ENCODE data around the gene PPIL4. TPM values are rescaled to one million over a fixed set of nuclear protein-coding genes. Genes with fewer than 3 reads are reported as not detected.

Gene PPIL4
- total RNA-seq, 2 experiments from 2014 or later = 51.8 to 53.5 TPM

- CTCF ChIA-PET = interaction anchor here (2.6 kb wide), 1 partner anchor 14 kb away, joined by 12 read pairs; the partner anchor contains the start of gene ZC3H12D
- Histone ChIP-seq H3K27ac (ENCODE audit: low read depth in 1 of 2, low read length in 2 of 2) (no peak overlapping the region), H3K27me3 (ENCODE audit: control insufficient read depth in 1 of 2, insufficient read depth in 2 of 2, low read length in 2 of 2) (no peaks in the 10 kb centered on the region), H3K36me3 (ENCODE audit: insufficient read depth, low read length) (peaks cover 54% of the 10 kb centered on the region), H3K4me1 (ENCODE audit: insufficient read depth, low read length) (peaks cover 95% of the 10 kb centered on the region), H3K4me3 (ENCODE audit: low read length) (no peak overlapping the region), H3K9me3 (ENCODE audit: control insufficient read depth in 1 of 2, insufficient read depth in 1 of 2, low read length in 2 of 2) (no peaks in the 10 kb centered on the region)
- TF ChIP-seq CTCF (IDR thresholded peaks at IDR 0.05) = no peak
- peaks cover 47% of the 10 kb centered on the region for H3K36me3 Mint-ChIP-seq (ENCODE audit: low read depth)
- POLR2A ChIA-PET = interaction anchor here (1.1 kb wide), 1 partner anchor 25 kb away, joined by 3 read pairs; no protein-coding TSS in a partner anchor
- no peaks in the 10 kb centered on the region for H3K27me3 Mint-ChIP-seq
- no peak overlapping the region for H3K4me3 Mint-ChIP-seq
- ATAC-seq (ENCODE audit: poor library complexity) (no peak), DNase-seq (no peak)
- H3K9me3 Mint-ChIP-seq = no peaks in the 10 kb centered on the region
- H3K27ac Mint-ChIP-seq = no peak overlapping the region
- peaks cover 51% of the 10 kb centered on the region for H3K4me1 Mint-ChIP-seq (ENCODE audit: low read depth)
- intact Hi-C loops (cut with DNase I, micrococcal nuclease) = no loop called here
These were observed 74.9 kb downstream of the PPIL4 start for GRCh38 chr6:149470948-149471347.

GRCh38 chr6:149468179-149468578 lies 77.7 kb downstream of the PPIL4 start:
- H3K4me1 ChIP-seq (ENCODE audit: insufficient read depth, low read length) = peaks cover 82% of the 10 kb centered on the region

GRCh38 chr6:149467265-149467664 lies 78.6 kb downstream of the PPIL4 start:
- CTCF ChIA-PET = interaction anchor here (0.6 to 1.0 kb wide), 2 partner anchors 11 to 50 kb away, joined by 3 read pairs; no protein-coding TSS in a partner anchor
- intact Hi-C loops (cut with DNase I, micrococcal nuclease) = loop anchor here in 1 of 2 experiments (10.0 kb wide), 1 partner anchor 48 kb away; no protein-coding TSS in a partner anchor
- no peaks in the 10 kb centered on the region for H3K9me3 Mint-ChIP-seq
- peaks cover 73% of the 10 kb centered on the region for H3K4me1 ChIP-seq (ENCODE audit: insufficient read depth, low read length)
- no peak overlapping the region for H3K4me3 ChIP-seq (ENCODE audit: low read length)
- H3K36me3 ChIP-seq (ENCODE audit: insufficient read depth, low read length) = peaks cover 58% of the 10 kb centered on the region
- H3K9me3 ChIP-seq (ENCODE audit: control insufficient read depth in 1 of 2, insufficient read depth in 1 of 2, low read length in 2 of 2) = no peaks in the 10 kb centered on the region
- H3K27ac Mint-ChIP-seq = peak overlapping the region; percentile 55
- peaks cover 56% of the 10 kb centered on the region for H3K36me3 Mint-ChIP-seq (ENCODE audit: low read depth)
- ATAC-seq (ENCODE audit: poor library complexity) (no peak), DNase-seq (no peak)
- no peak for TF ChIP-seq CTCF (IDR thresholded peaks at IDR 0.05)
- POLR2A ChIA-PET = interaction anchor here (0.6 kb wide), 1 partner anchor 31 kb away, joined by 6 read pairs; no protein-coding TSS in a partner anchor
- H3K27ac ChIP-seq (ENCODE audit: low read depth in 1 of 2, low read length in 2 of 2) = no peak overlapping the region
- no peaks in the 10 kb centered on the region for H3K27me3 Mint-ChIP-seq
- H3K4me1 Mint-ChIP-seq (ENCODE audit: low read depth) = peaks cover 47% of the 10 kb centered on the region
- no peaks in the 10 kb centered on the region for H3K27me3 ChIP-seq (ENCODE audit: control insufficient read depth in 1 of 2, insufficient read depth in 2 of 2, low read length in 2 of 2)
- H3K4me3 Mint-ChIP-seq = no peak overlapping the region

More at GRCh38 chr6:149468179-149468578, 77.7 kb downstream of the PPIL4 start:
- Mint-ChIP-seq H3K27ac (peak overlapping the region; percentile 55), H3K4me3 (peak overlapping the region; percentile 44), H3K4me1 (ENCODE audit: low read depth) (peaks cover 56% of the 10 kb centered on the region), H3K27me3 (no peaks in the 10 kb centered on the region), H3K36me3 (ENCODE audit: low read depth) (peaks cover 56% of the 10 kb centered on the region), H3K9me3 (no peaks in the 10 kb centered on the region)
- no peak for TF ChIP-seq CTCF (IDR thresholded peaks at IDR 0.05)
- ATAC-seq (ENCODE audit: poor library complexity) (no peak), DNase-seq (no peak)
- Histone ChIP-seq H3K27ac (ENCODE audit: low read depth in 1 of 2, low read length in 2 of 2) (no peak overlapping the region), H3K27me3 (ENCODE audit: control insufficient read depth in 1 of 2, insufficient read depth in 2 of 2, low read length in 2 of 2) (no peaks in the 10 kb centered on the region), H3K36me3 (ENCODE audit: insufficient read depth, low read length) (peaks cover 59% of the 10 kb centered on the region), H3K9me3 (ENCODE audit: control insufficient read depth in 1 of 2, insufficient read depth in 1 of 2, low read length in 2 of 2) (no peaks in the 10 kb centered on the region), H3K4me3 (ENCODE audit: low read length) (no peak overlapping the region)
- ChIA-PET POLR2A (interaction anchor here (0.6 kb wide), 1 partner anchor 30 kb away, joined by 6 read pairs; no protein-coding TSS in a partner anchor), CTCF (no interaction called here)
- intact Hi-C loops (cut with DNase I, micrococcal nuclease) = loop anchor here in 1 of 2 experiments (10.0 kb wide), 1 partner anchor 47 kb away; no protein-coding TSS in a partner anchor

Measured in CD4-positive, alpha-beta T cell (primary cell).